PFSK-1 (cell line): ENCODE measurements around the gene CCDC121.

Source experiments
- FOXP2 ChIP-seq: optimal IDR thresholded peaks from 2 replicates; pipeline ENCODE3; 2011; ENCODE audit warnings: borderline replicate concordance, control low read depth, inconsistent platforms; ENCODE audit not compliant: insufficient read depth; ENCODE audit errors: extremely low read length, extremely low read depth
- POLR2AphosphoS5 ChIP-seq: IDR thresholded peaks from 2 replicates; pipeline ENCODE4 v1.6.1; 2012; ENCODE audit warnings: low read depth, mild to moderate bottlenecking, control low read depth, low read length, moderate library complexity
- TF ChIP-seq, protein P1 (sequence below), 2 experiments: IDR thresholded peaks; 2 replicates each; pipeline versions ENCODE4 v1.6.1 to v1.8.0; 2011 to 2012; ENCODE audit warnings: low read depth in 2 of 2, low read length in 2 of 2, control low read depth in 1 of 2, inconsistent platforms in 1 of 2, mild to moderate bottlenecking in 1 of 2, moderate library complexity in 1 of 2; ENCODE audit not compliant: insufficient read depth in 1 of 2

DNA sequence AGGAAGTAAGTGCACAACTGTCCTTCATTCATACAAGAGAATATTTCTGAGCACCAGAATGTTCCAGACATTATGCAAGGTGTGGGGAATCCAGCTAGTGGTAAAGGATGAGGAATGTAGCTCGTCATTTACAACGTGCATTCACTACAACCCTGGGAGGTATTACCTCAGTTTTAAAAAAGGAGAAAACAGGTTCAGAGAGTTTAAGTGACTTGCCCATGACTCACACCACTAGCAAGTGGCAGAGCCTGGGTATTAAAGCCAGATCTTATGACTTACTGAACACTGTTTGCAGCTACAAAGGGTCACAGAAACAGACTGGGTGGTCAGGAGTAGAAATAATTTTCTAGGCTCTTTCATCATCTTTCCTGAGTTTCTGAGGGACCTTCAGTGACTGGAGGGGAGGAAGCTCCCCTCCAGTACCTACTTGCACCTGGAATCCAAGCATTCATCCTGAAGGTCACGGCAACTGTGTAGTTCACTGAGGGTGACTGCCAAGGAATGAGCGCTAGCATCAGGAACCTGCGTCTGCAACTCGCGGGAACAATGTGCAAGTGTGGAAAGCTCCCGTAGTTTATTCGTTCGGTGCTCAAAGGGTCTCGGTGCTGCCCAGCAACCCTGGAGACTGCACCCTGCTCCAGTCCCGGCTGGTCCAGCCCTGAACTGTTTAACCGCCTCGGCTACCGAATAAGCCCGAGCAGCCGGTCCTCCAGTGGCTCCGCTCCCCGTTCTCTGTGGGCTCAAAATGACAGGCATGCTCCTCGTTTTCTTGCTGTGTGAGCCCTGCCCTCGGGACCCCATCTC is 647 bp downstream of the CCDC121 start:
- no peak for TF ChIP-seq POLR2AphosphoS5
- TF ChIP-seq, protein P1, sequence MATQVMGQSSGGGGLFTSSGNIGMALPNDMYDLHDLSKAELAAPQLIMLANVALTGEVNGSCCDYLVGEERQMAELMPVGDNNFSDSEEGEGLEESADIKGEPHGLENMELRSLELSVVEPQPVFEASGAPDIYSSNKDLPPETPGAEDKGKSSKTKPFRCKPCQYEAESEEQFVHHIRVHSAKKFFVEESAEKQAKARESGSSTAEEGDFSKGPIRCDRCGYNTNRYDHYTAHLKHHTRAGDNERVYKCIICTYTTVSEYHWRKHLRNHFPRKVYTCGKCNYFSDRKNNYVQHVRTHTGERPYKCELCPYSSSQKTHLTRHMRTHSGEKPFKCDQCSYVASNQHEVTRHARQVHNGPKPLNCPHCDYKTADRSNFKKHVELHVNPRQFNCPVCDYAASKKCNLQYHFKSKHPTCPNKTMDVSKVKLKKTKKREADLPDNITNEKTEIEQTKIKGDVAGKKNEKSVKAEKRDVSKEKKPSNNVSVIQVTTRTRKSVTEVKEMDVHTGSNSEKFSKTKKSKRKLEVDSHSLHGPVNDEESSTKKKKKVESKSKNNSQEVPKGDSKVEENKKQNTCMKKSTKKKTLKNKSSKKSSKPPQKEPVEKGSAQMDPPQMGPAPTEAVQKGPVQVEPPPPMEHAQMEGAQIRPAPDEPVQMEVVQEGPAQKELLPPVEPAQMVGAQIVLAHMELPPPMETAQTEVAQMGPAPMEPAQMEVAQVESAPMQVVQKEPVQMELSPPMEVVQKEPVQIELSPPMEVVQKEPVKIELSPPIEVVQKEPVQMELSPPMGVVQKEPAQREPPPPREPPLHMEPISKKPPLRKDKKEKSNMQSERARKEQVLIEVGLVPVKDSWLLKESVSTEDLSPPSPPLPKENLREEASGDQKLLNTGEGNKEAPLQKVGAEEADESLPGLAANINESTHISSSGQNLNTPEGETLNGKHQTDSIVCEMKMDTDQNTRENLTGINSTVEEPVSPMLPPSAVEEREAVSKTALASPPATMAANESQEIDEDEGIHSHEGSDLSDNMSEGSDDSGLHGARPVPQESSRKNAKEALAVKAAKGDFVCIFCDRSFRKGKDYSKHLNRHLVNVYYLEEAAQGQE (IDR thresholded peaks at IDR 0.05; ENCODE audit: insufficient read depth in 1 of 2, low read depth in 2 of 2, low read length in 2 of 2): no peak
- TF ChIP-seq FOXP2: no peak
